SK-N-SH (cell line): ENCODE results near the gene OR52D1. TPM values are rescaled to one million over a fixed set of nuclear protein-coding genes. Genes with fewer than 3 reads are reported as not detected.

Source experiments
- CTCF ChIA-PET: fragments of 300-600, 350-600 bp; formaldehyde crosslinking; extraction: SDS; loops from one replicate; lab custom pipeline; 2021; lab: Yijun Ruan, JAX
- POLR2A ChIA-PET: fragments of 350-600 bp; sonication (Branson Sonifier 250); formaldehyde crosslinking; extraction: SDS; loops from one replicate; lab custom pipeline; 2020; ENCODE audit warnings: antibody characterized with exemption, inconsistent platforms; lab: Yijun Ruan, JAX
- DNase-seq: peaks from one replicate; pipeline ENCODE4 v3.0.0; 2012
- H2AFZ ChIP-seq: fragments of 200-600 bp; sonication (generic); 2 replicates; pipeline ENCODE4 v1.8.1; 2016; ENCODE audit warnings: antibody characterized with exemption, mild to moderate bottlenecking, low read depth
- H3F3A ChIP-seq: fragments of 200-600 bp; sonication (generic); replicated peaks from 2 replicates; pipeline ENCODE3; 2016; ENCODE audit warnings: antibody characterized with exemption, mild to moderate bottlenecking; ENCODE audit not compliant: insufficient read depth
- H3K27ac ChIP-seq, 2 experiments: fragments of 200-500 bp in 1 of 2; fragments of 200-600 bp in 1 of 2; sonication (Bioruptor generic) in 1 of 2; sonication (generic), shearing (Covaris generic) in 1 of 2; 2 replicates each; pipeline versions ENCODE4 v1.5.1 to v1.6.1; 2014 to 2016; ENCODE audit warnings: low read depth in 2 of 2, inconsistent platforms in 1 of 2, low read length in 1 of 2, mild to moderate bottlenecking in 1 of 2, mixed read lengths in 1 of 2
- H3K27me3 ChIP-seq: fragments of 200-600 bp; sonication (generic), shearing (Covaris generic); 2 replicates; pipeline ENCODE4 v1.6.1; 2016; ENCODE audit warnings: mixed run types; ENCODE audit not compliant: insufficient read depth
- H3K36me3 ChIP-seq, 2 experiments: fragments of 200-500 bp in 1 of 2; fragments of 200-600 bp in 1 of 2; sonication (Bioruptor generic) in 1 of 2; sonication (generic) in 1 of 2; replicated peaks in 1 of 2; 2 replicates each; pipeline versions ENCODE3 to v1.5.1; 2014 to 2016; ENCODE audit warnings: low read length in 1 of 2, mild to moderate bottlenecking in 1 of 2; ENCODE audit not compliant: insufficient read depth in 2 of 2, control insufficient read depth in 1 of 2
- H3K4me1 ChIP-seq, 2 experiments: fragments of 200-500 bp in 1 of 2; fragments of 200-600 bp in 1 of 2; sonication (Bioruptor generic) in 1 of 2; sonication (generic), shearing (Covaris generic) in 1 of 2; 2 replicates each; pipeline versions ENCODE4 v1.5.1 to v1.6.1; 2014 to 2016; ENCODE audit warnings: low read depth in 1 of 2, low read length in 1 of 2, mixed run types in 1 of 2; ENCODE audit not compliant: insufficient read depth in 2 of 2, control insufficient read depth in 1 of 2
- H3K4me2 ChIP-seq: fragments of 200-600 bp; sonication (generic), shearing (Covaris generic); 2 replicates; pipeline ENCODE4 v1.6.1; 2017; ENCODE audit warnings: mixed run types
- H3K4me3 ChIP-seq, 2 experiments: fragments of 200-500 bp in 1 of 2; fragments of 200-600 bp in 1 of 2; sonication (Bioruptor generic) in 1 of 2; sonication (generic), shearing (Covaris generic) in 1 of 2; 2 replicates each; pipeline versions ENCODE4 v1.5.1 to v1.8.1; 2014 to 2016; ENCODE audit warnings: low read depth in 2 of 2, inconsistent platforms in 1 of 2, low read length in 1 of 2, mild to moderate bottlenecking in 1 of 2, mixed read lengths in 1 of 2, moderate library complexity in 1 of 2
- H3K79me2 ChIP-seq: fragments of 200-600 bp; sonication (generic); 2 replicates; pipeline ENCODE4 v1.8.1; 2017; ENCODE audit warnings: mild to moderate bottlenecking; ENCODE audit not compliant: insufficient read depth
- H3K9ac ChIP-seq: fragments of 200-600 bp; sonication (generic); 2 replicates; pipeline ENCODE4 v1.6.1; 2017; ENCODE audit warnings: mixed run types
- H3K9me2 ChIP-seq: fragments of 200-600 bp; sonication (generic); 2 replicates; pipeline ENCODE4 v1.6.1; 2017; ENCODE audit warnings: mixed run types
- H3K9me3 ChIP-seq: fragments of 200-600 bp; sonication (generic); 2 replicates; pipeline ENCODE4 v1.6.1; 2017; ENCODE audit warnings: mixed run types, mild to moderate bottlenecking, moderate library complexity
- H4K20me1 ChIP-seq: fragments of 200-600 bp; sonication (generic); 2 replicates; pipeline ENCODE4 v1.6.1; 2017; ENCODE audit warnings: mild to moderate bottlenecking, mixed run types; ENCODE audit not compliant: insufficient read depth
- CTCF ChIP-seq: fragments of 200-600 bp; sonication (generic); IDR thresholded peaks from 2 replicates; pipeline ENCODE4 v1.6.1; 2017; ENCODE audit warnings: antibody characterized with exemption, mild to moderate bottlenecking, moderate library complexity
- ELF1 ChIP-seq: IDR thresholded peaks from 2 replicates; pipeline ENCODE4 v1.4.0; 2012
- EP300 ChIP-seq, 2 experiments: IDR thresholded peaks; 2 replicates each; pipeline versions ENCODE4 v1.4.0 to v1.6.1; 2012; ENCODE audit warnings: borderline replicate concordance in 1 of 2, low read depth in 1 of 2, low read length in 1 of 2
- JUND ChIP-seq: IDR thresholded peaks from 2 replicates; pipeline ENCODE4 v1.4.0; 2012
- MAX ChIP-seq: IDR thresholded peaks from 2 replicates; pipeline ENCODE4 v1.4.0; 2012; ENCODE audit warnings: low read depth
- MEF2A ChIP-seq: IDR thresholded peaks from 2 replicates; pipeline ENCODE4 v1.4.0; 2012; ENCODE audit warnings: low read depth, borderline replicate concordance
- MXI1 ChIP-seq: IDR thresholded peaks from 2 replicates; pipeline ENCODE4 v1.6.1; 2012; ENCODE audit warnings: mild to moderate bottlenecking, low read depth, low read length, improper control_type of control experiment
- NRF1 ChIP-seq: IDR thresholded peaks from 2 replicates; pipeline ENCODE4 v1.6.1; 2012; ENCODE audit warnings: low read depth, mild to moderate bottlenecking, low read length
- POLR2AphosphoS5 ChIP-seq: IDR thresholded peaks from 2 replicates; pipeline ENCODE4 v1.6.1; 2012; ENCODE audit warnings: low read depth, low read length
- REST ChIP-seq: IDR thresholded peaks from 2 replicates; pipeline ENCODE4 v1.6.1; 2012; ENCODE audit warnings: mild to moderate bottlenecking, low read depth, low read length, moderate library complexity
- RFX5 ChIP-seq: IDR thresholded peaks from 2 replicates; pipeline ENCODE4 v1.6.1; 2012; ENCODE audit warnings: mild to moderate bottlenecking, improper control_type of control experiment, low read length
- RXRA ChIP-seq: IDR thresholded peaks from 2 replicates; pipeline ENCODE4 v1.4.0; 2012; ENCODE audit warnings: low read depth, mild to moderate bottlenecking, borderline replicate concordance
- SMC3 ChIP-seq: IDR thresholded peaks from 2 replicates; pipeline ENCODE4 v1.6.1; 2012; ENCODE audit warnings: low read depth, low read length, improper control_type of control experiment
- TCF12 ChIP-seq: IDR thresholded peaks from 2 replicates; pipeline ENCODE4 v1.4.0; 2012
- WGBS: methylation state at CpG from one replicate; pipeline ENCODE4 v1.1.6; 2017; ENCODE audit warnings: low lambda C conversion rate; 5-methylcytosine and 5-hydroxymethylcytosine counted together
- polyA plus RNA-seq, 3 experiments: library from polyadenylated mRNA; depleted of rRNA; stranded (reverse); fragments of >200 nt; gene quantifications; 2 replicates each; pipeline ENCODE4 v1.2.3, GENCODE V29; 2012

Gene OR52D1
- polyA plus RNA-seq, 1 of the 3 experiments (the other 2 are of a cell fraction) = not detected

GRCh38 chr11:5449432-5449831 lies 39.1 kb upstream of the OR52D1 start:
- ChIA-PET CTCF (no interaction called here), POLR2A (no interaction called here)
- Histone ChIP-seq H3K27ac (no peak overlapping the region), H3K79me2 (no peaks in the 10 kb centered on the region), H3K9me2 (no peaks in the 10 kb centered on the region), H3K4me1 (no peaks in the 10 kb centered on the region), H3K4me3 (no peak overlapping the region), H2AFZ (no peak overlapping the region), H3K4me2 (no peak overlapping the region), H3K27me3 (peaks cover 8% of the 10 kb centered on the region; the same call in 1 of the 2 replicates), H3F3A (no peaks in the 10 kb centered on the region), H3K9ac (no peak overlapping the region), H3K36me3 (no peaks in the 10 kb centered on the region), H4K20me1 (no peaks in the 10 kb centered on the region), H3K9me3 (no peaks in the 10 kb centered on the region)
- no peak for TF ChIP-seq JUND
- no peak for TF ChIP-seq MXI1
- TF ChIP-seq SMC3 = no peak
- TF ChIP-seq CTCF = no peak
- no peak for TF ChIP-seq TCF12
- 3% methylated on average over 4 of the region's 4 CpGs for WGBS
- no peak for DNase-seq

- DNase-seq = no peak
- ChIA-PET POLR2A (no interaction called here), CTCF (interaction anchor here (1.0 kb wide), 2 partner anchors 15 to 1274 kb away, joined by 3 read pairs; no protein-coding TSS in a partner anchor)
- 10% methylated on average over 11 of the region's 14 CpGs for WGBS
- Histone ChIP-seq H3K36me3 (no peaks in the 10 kb centered on the region), H3K4me2 (no peak overlapping the region), H3K4me3 (no peak overlapping the region), H3K79me2 (no peaks in the 10 kb centered on the region)
- TF ChIP-seq ELF1 = no peak
- no peak for TF ChIP-seq MAX
- TF ChIP-seq POLR2AphosphoS5 = no peak
- no peak for TF ChIP-seq MEF2A
- no peak for TF ChIP-seq REST
- TF ChIP-seq RXRA = no peak
- TF ChIP-seq RFX5 = no peak
- no peak for TF ChIP-seq EP300 (IDR thresholded peaks at IDR 0.05; ENCODE audit: borderline replicate concordance in 1 of 2, low read depth in 1 of 2, low read length in 1 of 2)
- no peak for TF ChIP-seq NRF1
- TF ChIP-seq MXI1 = no peak
- TF ChIP-seq, all 33 proteins: peak for 0
- Histone ChIP-seq H3K27ac (no peak overlapping the region), H3K9me2 (no peaks in the 10 kb centered on the region), H3K9ac (no peak overlapping the region), H3K27me3 (no peaks in the 10 kb centered on the region), H3K9me3 (no peaks in the 10 kb centered on the region), H4K20me1 (no peaks in the 10 kb centered on the region), H3K4me1 (no peaks in the 10 kb centered on the region), H3F3A (no peaks in the 10 kb centered on the region), H2AFZ (no peak overlapping the region)
Observed at GRCh38 chr11:5460983-5461621, 27.4 kb upstream of the OR52D1 start.
